GM21737 (cell line): ENCODE results near the gene NOD1.

Experiments used
- ATAC-seq: cut with Tn5 transposase; IDR thresholded peaks from one replicate; pipeline ENCODE4 v1.9.1; 2021; ENCODE audit warnings: mild to moderate bottlenecking, moderate library complexity; ENCODE audit not compliant: unreplicated experiment

The NOD1 gene

DNA sequence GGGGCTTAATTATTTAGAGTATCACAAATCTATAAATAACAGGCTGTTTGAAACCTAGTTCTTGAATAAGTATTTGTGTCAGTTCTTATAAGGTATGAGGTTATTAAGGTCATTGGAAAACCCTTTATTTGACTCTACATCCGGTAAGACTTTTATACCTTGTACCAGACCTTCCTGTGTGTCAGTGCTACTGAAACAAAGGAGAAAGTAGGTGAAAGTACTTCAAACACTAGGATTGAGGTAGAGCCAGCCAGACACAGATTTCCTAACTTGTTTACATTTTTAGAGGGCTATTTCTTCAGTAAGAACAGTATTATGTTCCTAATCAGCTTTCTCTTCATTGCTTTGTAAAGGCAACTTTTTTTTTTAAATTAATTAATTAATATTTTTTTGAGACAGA is 100.3 kb downstream of the NOD1 start:
- ATAC-seq = no peak
